NCI-H2196 (cell line): ENCODE data around the gene OR10H3.
"Not testable (repeated sequence)": the region's sequence is repeated elsewhere in the genome, so short reads cannot be mapped to it uniquely, and the experiment has no call there.

Experiments
- DNase-seq: peaks from one replicate; lab custom pipeline; 2025; ENCODE audit not compliant: unreplicated experiment; lab: John Stamatoyannopoulos, UW

OR10H3 gene

DNA sequence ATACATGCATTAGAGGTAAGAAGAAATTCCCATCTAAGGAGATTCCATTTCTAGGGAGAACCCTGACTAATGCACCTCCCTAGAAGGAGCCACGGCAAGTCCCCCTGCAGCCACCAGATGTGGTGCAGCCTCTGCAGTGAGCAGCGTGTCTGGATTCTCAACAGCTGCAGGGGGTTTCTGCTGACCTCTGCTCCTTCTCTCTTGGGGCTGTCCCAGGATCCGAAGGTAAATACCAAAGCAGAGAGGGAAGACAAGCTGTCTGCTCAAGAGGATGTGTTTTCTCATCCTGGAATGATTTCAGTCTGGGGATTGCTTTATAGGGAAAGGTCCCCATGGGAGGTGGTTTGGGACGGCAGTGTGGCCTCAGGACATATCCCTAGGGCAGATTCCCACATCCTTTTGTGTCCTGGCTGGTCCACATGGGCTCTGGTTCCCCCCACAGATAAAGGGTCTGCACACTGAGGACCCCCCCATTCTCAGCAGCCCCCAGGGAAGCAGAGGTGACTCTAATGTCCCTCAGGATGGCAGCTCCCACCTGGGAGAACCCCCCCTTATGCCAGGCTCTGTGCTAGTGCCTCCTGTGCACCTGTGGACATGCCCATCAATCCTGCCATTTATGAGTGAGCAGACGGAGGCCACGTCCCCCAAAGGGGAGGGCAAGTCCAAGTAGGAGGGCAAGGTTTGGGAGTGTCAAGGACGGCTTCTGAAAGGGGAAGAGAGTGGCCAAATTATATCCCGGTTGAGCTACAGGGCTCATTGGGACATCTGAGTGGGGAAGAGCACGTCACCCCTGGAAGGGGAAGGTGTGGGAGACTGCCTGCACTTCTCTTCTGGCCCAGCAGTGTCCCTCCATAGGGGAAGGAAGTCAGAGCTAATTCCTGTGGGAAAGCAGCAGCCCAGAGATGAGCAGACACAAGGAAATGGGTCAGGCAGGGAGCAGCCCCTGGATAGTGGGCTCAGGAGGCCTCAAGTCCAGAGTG lies 39.5 kb downstream of the OR10H3 start:
- no peak for DNase-seq

GRCh38 chr19:15779756-15780476 lies 42.1 kb downstream of the OR10H3 start:
- peak; percentile 95 for DNase-seq

- peak; percentile 68 for DNase-seq
Observed at GRCh38 chr19:15780610-15781418, 43.0 kb downstream of the OR10H3 start.

GRCh38 chr19:15781661-15782060 lies 43.9 kb downstream of the OR10H3 start:
- DNase-seq = no peak

- no peak for DNase-seq
Observed at GRCh38 chr19:15782211-15782610, 44.4 kb downstream of the OR10H3 start.

DNA sequence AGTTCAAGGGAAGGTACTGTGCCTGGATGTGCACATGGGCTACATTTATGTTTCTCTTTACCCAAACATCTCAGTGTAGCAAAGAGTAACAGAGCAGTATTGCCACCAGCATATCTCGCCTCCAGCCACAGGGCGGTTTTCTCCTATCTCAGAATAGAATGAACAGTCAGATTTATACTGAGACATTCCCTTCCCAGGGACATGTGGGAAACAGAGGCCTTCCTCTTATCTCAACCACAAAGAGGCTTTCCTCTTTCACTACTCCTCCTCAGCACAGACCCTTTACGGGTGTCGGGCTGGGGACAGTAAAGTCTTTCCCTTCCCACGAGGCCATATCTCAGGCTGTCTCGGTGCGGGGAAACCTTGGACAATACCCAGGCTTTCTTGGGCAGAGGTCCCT lies 45.1 kb downstream of the OR10H3 start:
- not testable (repeated sequence) for DNase-seq

GRCh38 chr19:15787611-15788155 lies 49.9 kb downstream of the OR10H3 start, which contains the start of gene OR10H5:
Gene OR10H5, plus strand, starts transcription at chr19:15787661. Its CDS starts 6,388 bp downstream, at chr19:15794049.
- no peak for DNase-seq

- DNase-seq = no peak
Observed at GRCh38 chr19:15788594-15789270, 50.9 kb downstream of the OR10H3 start.

- peak; percentile 37 for DNase-seq
Observed at GRCh38 chr19:15790096-15790495, 52.3 kb downstream of the OR10H3 start.
